ES-I3 (cell line): ENCODE data around the gene NID1.
"Not testable (repeated sequence)": the region's sequence is repeated elsewhere in the genome, so short reads cannot be mapped to it uniquely, and the experiment has no call there.

Experiments
- H3K36me3 ChIP-seq: 2 replicates; pipeline ENCODE4 v1.6.1; 2013; ENCODE audit warnings: mild to moderate bottlenecking, low read length, control low read depth, moderate library complexity; ENCODE audit not compliant: insufficient read depth
- H3K4me1 ChIP-seq: 2 replicates; pipeline ENCODE4 v1.6.1; 2013; ENCODE audit warnings: mild to moderate bottlenecking, control low read depth, low read length; ENCODE audit not compliant: insufficient read depth
- H3K9ac ChIP-seq: 2 replicates; pipeline ENCODE4 v1.6.1; 2013; ENCODE audit warnings: low read depth, mild to moderate bottlenecking, low read length, moderate library complexity
- H3K9me3 ChIP-seq: 2 replicates; pipeline ENCODE4 v1.6.1; 2013; ENCODE audit warnings: mild to moderate bottlenecking, low read length, moderate library complexity; ENCODE audit not compliant: control insufficient read depth, insufficient read depth

Gene NID1

DNA sequence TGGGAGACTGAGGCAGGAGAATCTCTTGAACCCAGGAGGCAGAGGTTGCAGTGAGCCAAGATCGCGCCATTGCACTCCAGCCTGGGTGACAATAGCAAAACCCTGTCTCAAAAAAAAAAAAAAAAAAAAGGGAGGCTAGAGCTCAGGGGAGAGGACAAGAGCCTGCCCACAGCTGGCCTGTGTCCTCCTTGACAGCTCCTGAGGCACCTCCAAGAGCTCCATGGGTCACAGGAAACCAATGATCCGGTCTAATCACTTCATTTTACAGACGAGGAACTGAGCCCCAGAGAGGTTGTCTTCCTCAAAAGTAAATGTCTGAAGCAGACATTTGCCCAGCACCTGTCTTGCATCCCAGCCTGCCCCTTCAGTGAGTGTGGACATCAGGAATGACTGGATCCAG lies 49.4 kb downstream of the NID1 start:
- Histone ChIP-seq H3K4me1 (no peaks in the 10 kb centered on the region), H3K9me3 (no peaks in the 10 kb centered on the region), H3K9ac (no peak overlapping the region), H3K36me3 (no peaks in the 10 kb centered on the region)

GRCh38 chr1:236013330-236013729 lies 51.6 kb downstream of the NID1 start:
- Histone ChIP-seq H3K4me1 (no peaks in the 10 kb centered on the region), H3K9ac (no peak overlapping the region), H3K9me3 (no peaks in the 10 kb centered on the region), H3K36me3 (no peaks in the 10 kb centered on the region)

- Histone ChIP-seq H3K9ac (no peak overlapping the region), H3K9me3 (no peaks in the 10 kb centered on the region), H3K36me3 (no peaks in the 10 kb centered on the region; the same call in 1 of the 2 replicates), H3K4me1 (no peaks in the 10 kb centered on the region)
Observed at GRCh38 chr1:236011641-236012040, 53.2 kb downstream of the NID1 start.

DNA sequence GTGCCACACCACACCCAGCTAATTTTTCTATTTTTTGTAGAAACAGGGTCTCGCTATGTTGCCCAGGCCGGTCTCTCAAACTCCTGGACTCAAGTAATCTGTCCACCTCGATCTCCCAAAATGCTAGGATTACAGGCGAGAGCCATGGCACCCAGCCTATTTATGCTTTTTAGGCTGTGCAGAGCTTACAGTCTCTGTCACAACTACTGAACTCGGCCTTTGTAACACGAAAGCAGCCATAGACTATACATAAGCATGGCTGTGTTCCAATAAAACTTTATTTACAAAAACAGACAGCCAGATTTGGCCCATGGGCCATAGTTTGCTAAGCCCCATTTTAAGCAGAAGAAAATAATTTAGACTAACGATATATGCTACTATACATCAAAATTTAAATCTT lies 54.4 kb downstream of the NID1 start:
- Histone ChIP-seq H3K36me3 (no peaks in the 10 kb centered on the region; the same call in 1 of the 2 replicates), H3K9me3 (no peaks in the 10 kb centered on the region), H3K9ac (no peak overlapping the region), H3K4me1 (no peaks in the 10 kb centered on the region)

DNA sequence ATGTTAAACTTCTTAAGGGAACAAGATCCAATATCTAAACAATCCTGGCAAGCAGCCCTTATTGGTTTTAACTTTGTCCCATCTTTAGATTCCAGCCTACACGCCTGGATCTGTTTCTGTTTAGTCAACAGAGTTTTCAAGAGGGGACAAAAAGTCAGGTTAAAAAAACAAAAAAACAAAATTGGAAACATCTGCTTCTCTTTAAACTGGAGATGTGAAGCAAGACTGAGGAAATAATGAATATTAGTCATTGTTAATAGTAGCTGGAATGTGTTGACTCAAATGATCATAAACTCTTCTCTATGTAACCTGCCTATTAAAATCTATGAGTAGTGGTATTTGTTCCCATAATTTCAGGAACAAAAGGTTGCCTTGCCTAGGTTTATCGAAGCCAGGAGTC lies 55.0 kb downstream of the NID1 start:
- no peaks in the 10 kb centered on the region; the same call in 1 of the 2 replicates for H3K36me3 ChIP-seq
- H3K4me1 ChIP-seq = no peaks in the 10 kb centered on the region
- H3K9ac ChIP-seq = no peak overlapping the region
- no peaks in the 10 kb centered on the region for H3K9me3 ChIP-seq

DNA sequence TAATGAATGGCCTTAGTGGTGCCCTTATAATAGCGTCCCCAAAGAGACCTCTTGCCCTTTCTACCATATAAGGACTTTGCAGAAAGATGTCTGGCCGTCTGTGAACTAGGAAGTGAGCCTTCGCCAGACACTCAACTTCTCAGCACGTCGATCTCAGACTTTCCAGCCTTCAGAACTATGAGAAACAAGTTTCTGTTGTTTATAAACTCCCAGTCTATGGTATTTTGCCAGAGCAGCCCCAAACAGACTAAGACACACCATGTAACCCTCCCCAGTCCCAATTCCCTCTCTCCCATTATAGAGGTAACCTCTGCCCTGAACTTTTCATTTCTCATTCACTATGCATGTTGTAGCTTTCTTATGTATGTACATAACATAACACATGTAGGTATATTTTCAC lies 55.7 kb downstream of the NID1 start:
- no peaks in the 10 kb centered on the region for H3K4me1 ChIP-seq
- H3K36me3 ChIP-seq = no peaks in the 10 kb centered on the region; the same call in 1 of the 2 replicates
- H3K9ac ChIP-seq = no peak overlapping the region
- no peaks in the 10 kb centered on the region for H3K9me3 ChIP-seq

GRCh38 chr1:236007781-236008180 lies 57.1 kb downstream of the NID1 start:
- Histone ChIP-seq H3K36me3 (no peaks in the 10 kb centered on the region; the same call in 1 of the 2 replicates), H3K4me1 (no peaks in the 10 kb centered on the region; the same call in 1 of the 2 replicates), H3K9ac (no peak overlapping the region), H3K9me3 (no peaks in the 10 kb centered on the region)

DNA sequence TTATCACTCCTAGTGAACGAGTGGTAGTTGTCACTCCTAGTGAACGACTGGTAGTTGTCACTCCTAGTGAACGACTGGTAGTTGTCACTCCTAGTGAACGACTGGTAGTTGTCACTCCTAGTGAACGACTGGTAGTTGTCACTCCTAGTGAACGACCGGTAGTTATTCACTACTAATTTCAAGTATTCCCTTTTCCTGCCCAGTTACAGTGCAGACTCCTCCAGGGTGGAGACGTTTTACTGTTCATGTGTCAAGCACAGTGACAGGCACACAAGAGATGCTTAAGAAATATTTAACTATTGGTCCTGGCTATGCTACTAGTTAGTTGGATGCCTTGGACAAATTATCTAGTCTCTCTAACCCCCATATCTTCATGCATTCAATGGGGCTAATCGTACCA lies 61.8 kb downstream of the NID1 start:
- not testable (repeated sequence) for H3K9me3 ChIP-seq, H3K36me3 ChIP-seq, H3K9ac ChIP-seq
- H3K4me1 ChIP-seq = peaks cover 20% of the 10 kb centered on the region

GRCh38 chr1:236002572-236002971 lies 62.3 kb downstream of the NID1 start:
- Histone ChIP-seq H3K9ac (no peak overlapping the region), H3K9me3 (no peaks in the 10 kb centered on the region), H3K4me1 (peaks cover 20% of the 10 kb centered on the region), H3K36me3 (no peaks in the 10 kb centered on the region; the same call in 1 of the 2 replicates)

GRCh38 chr1:236002025-236002390 lies 62.9 kb downstream of the NID1 start:
- Histone ChIP-seq H3K9ac (no peak overlapping the region), H3K36me3 (no peaks in the 10 kb centered on the region), H3K9me3 (no peaks in the 10 kb centered on the region), H3K4me1 (peaks cover 20% of the 10 kb centered on the region)

GRCh38 chr1:236000781-236001180 lies 64.1 kb downstream of the NID1 start:
- Histone ChIP-seq H3K9ac (no peak overlapping the region), H3K36me3 (no peaks in the 10 kb centered on the region), H3K4me1 (peaks cover 20% of the 10 kb centered on the region), H3K9me3 (no peaks in the 10 kb centered on the region)

DNA sequence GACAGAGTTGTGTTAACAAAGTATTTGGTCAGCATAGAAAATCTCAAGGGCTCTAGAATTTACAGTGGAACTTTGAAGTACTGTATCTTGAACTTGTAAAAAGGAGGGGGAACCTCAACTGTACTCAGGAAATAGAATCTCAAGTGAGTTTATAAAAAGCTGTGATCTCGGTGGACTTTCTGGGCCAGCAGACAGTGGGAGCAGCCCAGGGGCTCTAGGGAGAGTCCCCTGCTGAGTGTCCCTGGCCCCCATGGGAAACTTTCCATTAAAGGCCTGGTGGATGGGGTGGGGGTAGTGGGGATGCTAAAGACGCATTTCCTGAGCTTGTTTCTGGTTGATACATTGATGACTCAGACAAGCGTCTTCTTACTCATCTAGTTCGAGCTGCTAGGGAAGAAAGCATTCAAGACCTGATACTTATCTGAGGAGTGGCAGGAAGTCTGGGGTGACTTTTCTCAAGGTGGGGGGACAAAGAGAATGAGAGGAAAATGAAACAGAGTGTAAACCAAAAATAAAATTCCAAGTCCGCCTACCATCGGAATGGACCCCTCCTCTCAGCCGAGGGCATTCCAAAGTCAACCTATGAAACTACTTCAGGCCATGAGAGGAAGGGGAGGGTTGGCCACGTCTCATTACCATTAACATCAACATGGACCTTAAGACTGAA lies 65.5 kb downstream of the NID1 start:
- Histone ChIP-seq H3K9ac (no peak overlapping the region), H3K36me3 (no peaks in the 10 kb centered on the region), H3K4me1 (peaks cover 20% of the 10 kb centered on the region), H3K9me3 (no peaks in the 10 kb centered on the region)

- H3K4me1 ChIP-seq = peaks cover 20% of the 10 kb centered on the region
- H3K9ac ChIP-seq = no peak overlapping the region
- no peaks in the 10 kb centered on the region for H3K9me3 ChIP-seq
- no peaks in the 10 kb centered on the region for H3K36me3 ChIP-seq
Observed at GRCh38 chr1:235998812-235999211, 66.1 kb downstream of the NID1 start.

GRCh38 chr1:235997931-235998330 lies 67.0 kb downstream of the NID1 start:
- Histone ChIP-seq H3K9ac (no peak overlapping the region), H3K4me1 (peaks cover 20% of the 10 kb centered on the region), H3K36me3 (no peaks in the 10 kb centered on the region), H3K9me3 (no peaks in the 10 kb centered on the region)

GRCh38 chr1:235997049-235997448 lies 67.8 kb downstream of the NID1 start:
- H3K4me1 ChIP-seq = peaks cover 16% of the 10 kb centered on the region
- H3K9me3 ChIP-seq = no peaks in the 10 kb centered on the region
- H3K9ac ChIP-seq = no peak overlapping the region

More at GRCh38 chr1:235997049-235997448, 67.8 kb downstream of the NID1 start:
- H3K36me3 ChIP-seq = no peaks in the 10 kb centered on the region
